Measurements from ENCODE around the gene GHRH.

GRCh38 chr20:37274851-37275524 is 13.4 kb upstream of the GHRH start:
- no peak for TF ChIP-seq CTCF (IDR thresholded peaks at IDR 0.05; ENCODE audit: low read depth, low read length)
- no peak for TF ChIP-seq EZH2phosphoT487 (IDR thresholded peaks at IDR 0.05; ENCODE audit: low read depth)
